HL-60/S4 treated with retinoic acid at 250 ng/mL for 4 days and 3 days (cell line): ENCODE data around the gene PCDHA4.
"Not testable (repeated sequence)": the region's sequence is repeated elsewhere in the genome, so short reads cannot be mapped to it uniquely, and the experiment has no call there.

Experiments used
- in situ Hi-C: fragments of 300-500 bp; cut with MboI; formaldehyde crosslinking; loops from 2 replicates; pipeline ENCODE4 v1.7.0; 2022; ENCODE audit warnings: low sequenced_read_pairs

PCDHA4 gene

DNA sequence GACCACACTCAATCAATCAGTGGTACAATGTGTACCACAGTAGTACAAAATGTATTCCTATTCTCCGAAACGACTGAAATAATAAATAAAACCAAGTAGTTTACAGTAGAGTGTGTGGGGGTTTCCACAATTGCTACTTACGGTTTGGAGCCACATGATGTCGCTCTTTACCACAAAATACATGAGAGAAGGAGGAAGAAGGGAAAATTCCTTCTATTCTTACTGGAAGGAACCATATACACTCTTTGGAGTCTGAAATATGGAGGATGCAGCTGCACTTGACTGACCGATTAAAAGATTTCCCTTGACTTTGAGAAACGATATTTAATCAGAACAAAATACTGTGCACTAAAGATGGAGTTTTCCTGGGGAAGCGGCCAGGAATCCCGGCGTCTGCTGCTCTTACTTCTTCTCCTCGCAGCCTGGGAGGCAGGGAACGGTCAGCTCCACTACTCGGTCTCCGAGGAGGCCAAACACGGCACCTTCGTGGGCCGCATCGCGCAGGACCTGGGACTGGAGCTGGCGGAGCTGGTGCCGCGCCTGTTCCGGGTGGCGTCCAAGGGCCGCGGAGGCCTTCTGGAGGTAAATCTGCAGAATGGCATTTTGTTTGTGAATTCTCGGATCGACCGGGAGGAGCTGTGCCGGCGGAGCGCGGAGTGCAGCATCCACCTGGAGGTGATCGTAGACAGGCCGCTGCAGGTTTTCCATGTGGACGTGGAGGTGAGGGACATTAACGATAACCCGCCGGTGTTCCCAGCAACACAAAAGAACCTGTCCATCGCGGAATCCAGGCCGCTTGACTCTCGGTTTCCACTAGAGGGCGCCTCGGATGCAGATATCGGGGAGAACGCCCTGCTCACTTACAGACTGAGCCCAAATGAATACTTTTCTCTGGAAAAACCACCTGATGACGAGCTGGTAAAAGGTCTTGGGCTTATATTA, at the start of gene PCDHA4:
Gene PCDHA4, plus strand, starts transcription at position 235 of the 942 bp plus-strand sequence.
- in situ Hi-C loops, result no loop called here

DNA sequence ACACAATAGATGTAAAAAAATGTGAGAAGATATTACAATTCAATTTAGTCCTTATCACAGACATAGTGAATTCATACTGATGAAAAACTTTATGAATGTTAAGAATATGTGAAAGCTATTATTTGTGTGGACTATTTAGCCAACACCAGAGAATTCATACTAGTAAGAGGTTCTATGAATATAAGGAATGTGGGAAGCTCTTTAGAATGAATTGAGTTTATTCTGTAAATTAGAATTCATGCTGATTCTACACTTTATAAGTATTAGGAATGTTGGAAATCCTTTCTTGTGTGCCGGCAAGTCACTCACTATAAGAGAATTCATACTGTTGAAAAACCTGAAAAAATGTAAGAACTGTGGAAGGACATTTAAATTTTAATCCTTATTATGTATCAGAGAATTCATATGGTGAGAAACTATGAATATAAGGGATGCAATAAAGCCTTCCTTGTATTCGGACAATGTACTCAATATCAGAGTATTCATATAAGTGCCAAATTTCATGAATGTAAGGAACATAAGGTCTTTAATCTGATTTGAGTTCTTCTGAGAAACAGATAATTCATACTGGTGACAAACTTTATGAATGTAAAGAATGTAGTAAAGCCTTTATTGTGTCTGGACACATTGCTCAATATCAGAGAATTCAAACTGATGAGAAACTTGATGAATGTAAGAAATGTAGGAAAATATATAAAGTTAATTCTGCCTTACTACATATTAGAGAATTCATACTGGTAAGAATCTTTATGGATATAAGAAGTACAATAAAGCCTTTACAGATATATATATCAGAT, 42.5 kb upstream of the PCDHA4 start:
- in situ Hi-C loops, result no loop called here

DNA sequence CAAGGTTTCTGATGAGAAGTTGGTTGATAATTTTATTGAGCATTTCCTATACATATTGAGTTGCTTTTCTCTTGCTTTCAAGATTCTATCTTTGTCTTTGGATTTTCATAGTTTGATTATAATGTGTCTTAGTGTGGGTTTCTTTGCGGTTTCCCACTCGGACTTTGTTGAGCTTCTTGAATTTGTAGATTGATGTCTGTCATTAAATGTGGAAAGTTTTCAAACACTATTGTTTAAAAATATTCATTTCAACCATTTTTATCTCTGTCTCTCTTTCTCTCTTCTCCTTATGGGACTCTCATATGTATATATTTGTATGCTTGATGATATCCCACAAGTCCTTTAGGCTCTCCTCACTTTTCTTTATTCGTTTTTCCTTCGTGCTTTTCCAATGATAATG, 39.4 kb upstream of the PCDHA4 start:
- in situ Hi-C loops, result no loop called here

DNA sequence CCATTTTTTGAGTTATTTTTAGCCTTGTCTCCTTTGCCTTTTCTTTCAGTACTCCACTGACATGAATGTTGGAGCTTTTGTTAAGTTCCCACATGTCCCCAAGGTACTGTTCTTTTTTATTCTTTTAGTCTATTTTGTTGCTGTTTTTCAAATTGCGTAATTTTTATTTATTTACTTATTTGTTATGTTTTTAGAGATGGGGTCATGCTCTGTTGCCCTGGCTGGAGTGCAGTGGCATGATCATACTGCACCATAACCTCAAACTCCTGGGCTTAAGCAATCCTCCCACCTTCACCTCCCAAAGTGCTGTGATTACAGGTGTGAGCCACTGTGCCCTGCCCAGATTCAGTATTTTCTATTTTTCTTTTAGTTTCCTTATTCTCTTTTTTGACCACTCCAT, 26.4 kb upstream of the PCDHA4 start:
- in situ Hi-C loops, result no loop called here

GRCh38 chr5:140785905-140786686, 20.8 kb upstream of the PCDHA4 start, which contains the start of gene PCDHA1:
TSS of gene PCDHA1 (plus strand) at chr5:140786140.
- in situ Hi-C loops, result no loop called here

- in situ Hi-C loops, result not testable (repeated sequence)
These were observed 19.4 kb upstream of the PCDHA4 start for GRCh38 chr5:140787422-140787821.

GRCh38 chr5:140787849-140788504, 18.9 kb upstream of the PCDHA4 start:
- in situ Hi-C loops, result not testable (repeated sequence)

DNA sequence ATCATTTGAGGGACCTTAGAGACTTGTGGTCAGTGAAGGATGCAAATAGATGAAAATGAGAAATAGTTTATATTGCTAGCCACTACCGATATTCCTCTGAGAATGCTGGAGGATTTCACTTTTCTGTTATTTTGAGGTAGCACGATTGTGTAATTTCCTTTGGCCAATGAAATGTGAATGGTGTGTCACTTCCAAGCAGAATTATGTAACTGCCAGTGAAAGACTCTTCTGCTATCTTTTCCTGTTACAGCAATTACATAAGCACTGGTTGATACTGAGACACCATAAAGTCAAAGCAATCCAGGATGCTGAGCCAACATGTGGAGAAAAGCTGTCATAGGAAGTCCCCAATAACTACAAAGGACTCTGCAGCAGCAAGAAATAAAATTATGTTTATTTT, 15.8 kb upstream of the PCDHA4 start:
- in situ Hi-C loops, result no loop called here

GRCh38 chr5:140794595-140795258, 12.1 kb upstream of the PCDHA4 start, which contains the start of gene PCDHA2:
TSS of gene PCDHA2 (plus strand) at chr5:140794852.
- in situ Hi-C loops, result no loop called here

- in situ Hi-C loops, result no loop called here
These were observed 11.6 kb upstream of the PCDHA4 start for GRCh38 chr5:140795259-140795641.

DNA sequence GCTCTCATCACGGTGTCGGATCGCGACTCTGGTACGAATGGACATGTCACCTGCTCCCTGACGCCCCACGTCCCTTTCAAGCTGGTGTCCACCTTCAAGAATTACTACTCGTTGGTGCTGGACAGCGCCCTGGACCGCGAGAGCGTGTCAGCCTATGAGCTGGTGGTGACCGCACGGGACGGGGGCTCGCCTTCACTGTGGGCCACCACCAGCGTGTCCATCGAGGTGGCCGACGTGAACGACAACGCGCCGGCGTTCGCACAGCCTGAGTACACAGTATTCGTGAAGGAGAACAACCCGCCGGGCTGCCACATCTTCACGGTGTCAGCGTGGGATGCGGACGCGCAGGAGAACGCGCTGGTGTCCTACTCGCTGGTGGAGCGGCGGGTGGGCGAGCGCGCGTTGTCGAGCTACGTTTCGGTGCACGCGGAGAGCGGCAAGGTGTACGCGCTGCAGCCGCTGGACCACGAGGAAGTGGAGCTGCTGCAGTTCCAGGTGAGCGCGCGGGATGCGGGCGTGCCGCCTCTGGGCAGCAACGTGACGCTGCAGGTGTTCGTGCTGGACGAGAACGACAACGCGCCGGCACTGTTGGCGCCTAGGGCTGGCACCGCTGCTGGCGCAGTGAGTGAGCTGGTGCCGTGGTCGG, 10.7 kb upstream of the PCDHA4 start:
- in situ Hi-C loops, result not testable (repeated sequence)

DNA sequence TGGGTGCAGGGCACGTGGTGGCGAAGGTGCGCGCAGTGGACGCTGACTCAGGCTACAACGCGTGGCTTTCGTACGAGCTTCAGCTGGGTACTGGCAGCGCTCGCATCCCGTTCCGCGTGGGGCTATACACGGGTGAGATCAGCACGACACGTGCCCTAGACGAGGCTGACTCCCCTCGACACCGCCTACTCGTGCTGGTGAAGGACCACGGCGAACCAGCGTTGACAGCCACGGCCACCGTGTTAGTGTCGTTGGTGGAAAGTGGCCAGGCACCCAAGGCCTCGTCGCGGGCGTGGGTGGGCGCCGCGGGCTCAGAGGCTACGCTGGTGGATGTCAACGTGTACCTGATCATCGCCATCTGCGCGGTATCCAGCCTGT, 10.2 kb upstream of the PCDHA4 start:
- in situ Hi-C loops, result no loop called here

DNA sequence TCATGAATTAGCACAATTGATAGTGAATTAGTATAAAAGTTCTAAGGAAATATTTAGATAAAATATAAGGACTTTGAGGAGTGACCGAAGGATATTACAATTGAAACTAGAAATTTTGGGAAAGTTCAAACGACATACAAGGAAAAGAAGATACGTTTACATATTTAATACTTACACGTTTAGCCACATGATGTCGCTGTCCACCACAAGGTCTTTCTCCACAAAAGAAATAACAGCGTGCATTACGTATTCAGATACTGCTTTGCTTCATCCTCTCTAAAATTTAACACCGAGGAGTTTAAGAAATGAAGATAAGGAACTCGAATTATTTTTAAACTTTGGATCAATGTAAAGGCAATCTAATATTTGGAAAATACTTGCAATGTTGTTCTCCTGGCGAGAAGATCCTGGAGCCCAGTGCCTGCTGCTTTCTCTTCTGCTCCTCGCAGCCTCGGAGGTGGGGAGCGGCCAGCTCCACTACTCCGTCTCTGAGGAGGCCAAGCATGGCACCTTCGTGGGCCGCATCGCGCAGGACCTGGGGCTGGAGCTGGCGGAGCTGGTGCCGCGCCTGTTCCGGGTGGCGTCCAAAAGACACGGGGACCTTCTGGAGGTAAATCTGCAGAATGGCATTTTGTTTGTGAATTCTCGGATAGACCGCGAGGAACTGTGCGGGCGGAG, 5.9 kb upstream of the PCDHA4 start, which contains the start of gene PCDHA3:
Gene PCDHA3, plus strand, starts transcription at position 242 of the 678 bp plus-strand sequence.
- in situ Hi-C loops, result no loop called here

DNA sequence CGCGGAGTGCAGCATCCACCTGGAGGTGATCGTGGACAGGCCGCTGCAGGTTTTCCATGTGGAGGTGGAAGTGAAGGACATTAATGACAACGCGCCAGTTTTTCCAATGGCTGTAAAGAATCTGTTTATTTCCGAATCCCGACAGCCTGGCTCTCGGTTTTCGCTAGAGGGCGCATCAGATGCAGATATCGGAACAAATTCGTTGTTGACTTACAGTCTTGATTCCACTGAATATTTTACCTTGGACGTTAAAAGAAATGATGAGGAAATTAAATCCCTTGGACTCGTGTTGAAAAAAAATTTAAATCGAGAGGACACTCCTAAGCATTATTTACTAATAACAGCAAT, 5.4 kb upstream of the PCDHA4 start:
- in situ Hi-C loops, result no loop called here

GRCh38 chr5:140802381-140802780, 4.5 kb upstream of the PCDHA4 start:
- in situ Hi-C loops, result not testable (repeated sequence)

GRCh38 chr5:140802781-140803271, 4.0 kb upstream of the PCDHA4 start:
- in situ Hi-C loops, result no loop called here

GRCh38 chr5:140808241-140808888, 1.5 kb downstream of the PCDHA4 start:
- in situ Hi-C loops, result not testable (repeated sequence)

GRCh38 chr5:140808889-140809291, 2.0 kb downstream of the PCDHA4 start:
- in situ Hi-C loops, result no loop called here
